ENCODE results near the gene KRT73. TPM values are rescaled to one million over a fixed set of nuclear protein-coding genes. Genes with fewer than 3 reads are reported as not detected.

KRT73 gene
- total RNA-seq, 4 donors from 2014 or later = not detected

GRCh38 chr12:52647601-52648000 lies 29.2 kb upstream of the KRT73 start:
- no peak overlapping the region for H3K27ac ChIP-seq
- H3K36me3 ChIP-seq = no peaks in the 10 kb centered on the region
- no peak for ATAC-seq
- no peak overlapping the region for H3K4me3 ChIP-seq
- no peak for TF ChIP-seq CTCF (IDR thresholded peaks at IDR 0.05)
- no peak for TF ChIP-seq POLR2A (IDR thresholded peaks at IDR 0.05)
- peaks cover 13% of the 10 kb centered on the region for H3K27me3 ChIP-seq
- 74 to 75% methylated on average over 3 to 5 of the region's 9 CpGs for WGBS, 2 donors (ENCODE audit: low coverage in 1 of 2)
- no peaks in the 10 kb centered on the region for H3K9me3 ChIP-seq
- no peaks in the 10 kb centered on the region for H3K4me1 ChIP-seq

GRCh38 chr12:52646613-52647012 lies 28.3 kb upstream of the KRT73 start:
- H3K4me3 ChIP-seq = no peak overlapping the region
- no peak overlapping the region for H3K27ac ChIP-seq
- H3K36me3 ChIP-seq = no peaks in the 10 kb centered on the region
- TF ChIP-seq EP300 (IDR thresholded peaks at IDR 0.05) = no peak
- TF ChIP-seq CTCF (IDR thresholded peaks at IDR 0.05) = no peak
- TF ChIP-seq POLR2AphosphoS5 (IDR thresholded peaks at IDR 0.05) = no peak
- no peak for TF ChIP-seq POLR2A (IDR thresholded peaks at IDR 0.05)
- no peaks in the 10 kb centered on the region for H3K9me3 ChIP-seq
- peaks cover 7% of the 10 kb centered on the region for H3K27me3 ChIP-seq
- 67% methylated on average over 3 of the region's 12 CpGs; no CpG with 5 or more reads in 1 of the 2 donors for WGBS, 2 donors (ENCODE audit: low coverage in 1 of 2)
- H3K4me1 ChIP-seq = no peaks in the 10 kb centered on the region
- no peak for ATAC-seq

DNA sequence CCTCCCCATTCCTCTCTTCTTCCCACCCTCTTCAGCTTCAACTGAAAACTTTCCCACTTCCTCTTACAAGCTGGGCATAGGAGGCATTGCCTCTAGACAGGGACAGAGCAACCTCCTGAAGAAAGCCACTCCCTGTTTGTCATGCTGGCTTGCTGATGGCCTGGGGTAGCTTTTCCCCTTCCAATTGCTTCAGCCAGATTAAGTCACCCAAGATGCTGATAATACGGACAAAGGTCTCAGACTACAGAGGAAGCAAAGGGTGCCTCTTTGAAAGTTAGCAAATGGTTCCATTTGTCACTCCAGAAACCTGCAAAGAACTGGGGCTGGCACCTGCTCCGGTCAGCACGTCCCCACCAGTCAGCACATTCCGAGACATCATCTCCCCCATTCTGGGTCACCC lies 27.6 kb upstream of the KRT73 start:
- no peak overlapping the region for H3K4me3 ChIP-seq
- H3K27ac ChIP-seq = no peak overlapping the region
- ATAC-seq = no peak
- WGBS, 2 donors (ENCODE audit: low coverage in 1 of 2) = 73 to 75% methylated on average over 4 of the region's 4 CpGs
- H3K4me1 ChIP-seq = no peaks in the 10 kb centered on the region
- H3K27me3 ChIP-seq = peaks cover 8% of the 10 kb centered on the region
- H3K36me3 ChIP-seq = no peaks in the 10 kb centered on the region
- H3K9me3 ChIP-seq = no peaks in the 10 kb centered on the region
- TF ChIP-seq EP300 (IDR thresholded peaks at IDR 0.05) (no peak), POLR2A (IDR thresholded peaks at IDR 0.05) (no peak), POLR2AphosphoS5 (IDR thresholded peaks at IDR 0.05) (no peak), CTCF (IDR thresholded peaks at IDR 0.05) (no peak)

DNA sequence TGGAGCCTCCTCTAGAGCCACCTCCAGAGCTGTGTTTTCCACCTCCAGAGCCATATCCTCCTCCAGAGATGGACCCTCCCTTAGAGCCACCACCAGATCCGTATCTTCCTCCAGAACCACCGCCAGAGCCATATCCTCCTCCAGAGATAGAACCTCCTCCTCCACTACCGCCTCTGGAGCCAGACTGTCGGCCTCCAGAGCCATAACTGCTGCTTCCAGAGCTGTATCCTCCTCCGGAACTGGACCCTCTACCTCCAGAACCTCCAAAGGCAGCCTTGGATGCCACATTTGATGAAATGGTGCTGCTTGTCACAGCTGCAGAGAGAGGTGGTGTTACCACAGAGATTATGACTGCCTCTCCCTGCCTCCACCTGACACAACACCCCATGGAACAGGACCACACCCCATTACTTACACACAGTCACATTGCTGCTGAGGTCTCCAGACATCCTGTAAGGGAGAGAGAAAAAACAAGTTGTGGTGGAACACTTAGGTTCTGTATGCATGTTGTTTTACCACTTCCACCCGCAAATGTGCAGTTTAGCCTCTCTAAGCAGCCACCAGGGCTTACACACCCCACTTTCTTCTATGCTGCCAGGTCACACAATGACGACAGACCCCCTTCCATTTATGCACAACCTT lies 26.9 kb upstream of the KRT73 start:
- Histone ChIP-seq H3K36me3 (no peaks in the 10 kb centered on the region), H3K27me3 (peaks cover 8% of the 10 kb centered on the region), H3K4me3 (no peak overlapping the region), H3K4me1 (no peaks in the 10 kb centered on the region), H3K9me3 (no peaks in the 10 kb centered on the region), H3K27ac (no peak overlapping the region)
- TF ChIP-seq EP300 (IDR thresholded peaks at IDR 0.05) (no peak), POLR2A (IDR thresholded peaks at IDR 0.05) (no peak), CTCF (IDR thresholded peaks at IDR 0.05) (no peak), POLR2AphosphoS5 (IDR thresholded peaks at IDR 0.05) (no peak)
- 84 to 100% methylated on average over 2 to 7 of the region's 7 CpGs for WGBS, 2 donors (ENCODE audit: low coverage in 1 of 2)
- ATAC-seq = no peak

- Histone ChIP-seq H3K4me3 (no peak overlapping the region), H3K4me1 (no peaks in the 10 kb centered on the region), H3K9me3 (no peaks in the 10 kb centered on the region), H3K27me3 (peaks cover 8% of the 10 kb centered on the region), H3K36me3 (no peaks in the 10 kb centered on the region), H3K27ac (no peak overlapping the region)
- no peak for TF ChIP-seq POLR2A (IDR thresholded peaks at IDR 0.05)
- TF ChIP-seq EP300 (IDR thresholded peaks at IDR 0.05) = no peak
- no peak for TF ChIP-seq POLR2AphosphoS5 (IDR thresholded peaks at IDR 0.05)
- no peak for TF ChIP-seq CTCF (IDR thresholded peaks at IDR 0.05)
- no CpG with 5 or more reads among the region's 6 CpGs for WGBS, 2 donors (ENCODE audit: low coverage in 1 of 2)
- no peak for ATAC-seq
These were observed 25.7 kb upstream of the KRT73 start for GRCh38 chr12:52644078-52644415.
